ENCODE data around the gene NRXN3. TPM values are rescaled to one million over a fixed set of nuclear protein-coding genes. Genes with fewer than 3 reads are reported as not detected.

NRXN3 gene
- total and polyA plus RNA-seq, 4 donors, result 1.4 to 8.3 (median 4.4) TPM

GRCh38 chr14:78310272-78310671 lies 140.1 kb downstream of the NRXN3 start:
- no peaks in the 10 kb centered on the region for H3K9me3 ChIP-seq (ENCODE audit: control insufficient read depth in 4 of 4, insufficient read depth in 3 of 4, low read length in 3 of 4)
- no peak for TF ChIP-seq CTCF (IDR thresholded peaks at IDR 0.05; ENCODE audit: control extremely low read depth, extremely low read depth)
- 91 to 96% methylated on average over 3 of the region's 3 CpGs for WGBS, 2 donors
- DNase-seq (no peak), ATAC-seq (ENCODE audit: insufficient read depth, low FRiP score) (no peak)
- H3K4me1 ChIP-seq (ENCODE audit: control insufficient read depth in 5 of 5, insufficient read depth in 5 of 5, low read length in 5 of 5), result peaks cover 0 to 20% (median 0%) of the 10 kb centered on the region in 5 donors
- no peak overlapping the region for H3K27ac ChIP-seq (ENCODE audit: low read depth in 1 of 2, low read length in 1 of 2)
- peaks cover 0 to 3% (median 0%) of the 10 kb centered on the region in 3 donors for H3K27me3 ChIP-seq (ENCODE audit: control insufficient read depth in 3 of 3, insufficient read depth in 3 of 3, low read length in 2 of 3)
- H3K9ac ChIP-seq (ENCODE audit: insufficient read depth in 1 of 2, low read length in 2 of 2), result no peak overlapping the region
- H3K36me3 ChIP-seq (ENCODE audit: control insufficient read depth in 4 of 4, insufficient read depth in 4 of 4, low read length in 4 of 4), result no peaks in the 10 kb centered on the region
- H3K4me3 ChIP-seq, result no peak overlapping the region

- Histone ChIP-seq H3K9me3 (ENCODE audit: control insufficient read depth in 4 of 4, insufficient read depth in 3 of 4, low read length in 3 of 4) (no peaks in the 10 kb centered on the region), H3K27me3 (ENCODE audit: control insufficient read depth in 3 of 3, insufficient read depth in 3 of 3, low read length in 2 of 3) (peaks cover 0 to 3% (median 0%) of the 10 kb centered on the region in 3 donors), H3K4me1 (ENCODE audit: control insufficient read depth in 5 of 5, insufficient read depth in 5 of 5, low read length in 5 of 5) (peaks cover 0 to 10% (median 0%) of the 10 kb centered on the region in 5 donors), H3K36me3 (ENCODE audit: control insufficient read depth in 4 of 4, insufficient read depth in 4 of 4, low read length in 4 of 4) (no peaks in the 10 kb centered on the region), H3K9ac (ENCODE audit: insufficient read depth in 1 of 2, low read length in 2 of 2) (no peak overlapping the region), H3K27ac (ENCODE audit: low read depth in 1 of 2, low read length in 1 of 2) (no peak overlapping the region), H3K4me3 (no peak overlapping the region)
- WGBS, 2 donors, result 87 to 88% methylated on average over 3 of the region's 3 CpGs
- TF ChIP-seq CTCF (IDR thresholded peaks at IDR 0.05; ENCODE audit: control extremely low read depth, extremely low read depth), result no peak
- ATAC-seq (ENCODE audit: insufficient read depth, low FRiP score), result no peak
- no peak for DNase-seq
Measured at GRCh38 chr14:78313499-78313898, 143.3 kb downstream of the NRXN3 start.

GRCh38 chr14:78314484-78314883 lies 144.3 kb downstream of the NRXN3 start:
- 84 to 88% methylated on average over 4 of the region's 4 CpGs for WGBS, 2 donors
- H3K4me3 ChIP-seq, result no peak overlapping the region
- no peak for TF ChIP-seq CTCF (IDR thresholded peaks at IDR 0.05; ENCODE audit: control extremely low read depth, extremely low read depth)
- no peak overlapping the region for H3K27ac ChIP-seq (ENCODE audit: low read depth in 1 of 2, low read length in 1 of 2)
- no peaks in the 10 kb centered on the region for H3K36me3 ChIP-seq (ENCODE audit: control insufficient read depth in 4 of 4, insufficient read depth in 4 of 4, low read length in 4 of 4)
- H3K9me3 ChIP-seq (ENCODE audit: control insufficient read depth in 4 of 4, insufficient read depth in 3 of 4, low read length in 3 of 4), result no peaks in the 10 kb centered on the region
- no peak overlapping the region for H3K9ac ChIP-seq (ENCODE audit: insufficient read depth in 1 of 2, low read length in 2 of 2)
- no peak for DNase-seq
- peaks cover 0 to 3% (median 0%) of the 10 kb centered on the region in 3 donors for H3K27me3 ChIP-seq (ENCODE audit: control insufficient read depth in 3 of 3, insufficient read depth in 3 of 3, low read length in 2 of 3)
- H3K4me1 ChIP-seq (ENCODE audit: control insufficient read depth in 5 of 5, insufficient read depth in 5 of 5, low read length in 5 of 5), result peaks cover 0 to 10% (median 0%) of the 10 kb centered on the region in 5 donors
- no peak for ATAC-seq (ENCODE audit: insufficient read depth, low FRiP score)

GRCh38 chr14:78316052-78316451 lies 145.9 kb downstream of the NRXN3 start:
- 77 to 79% methylated on average over 1 of the region's 1 CpG for WGBS, 2 donors
- peaks cover 0 to 10% (median 0%) of the 10 kb centered on the region in 5 donors for H3K4me1 ChIP-seq (ENCODE audit: control insufficient read depth in 5 of 5, insufficient read depth in 5 of 5, low read length in 5 of 5)
- ATAC-seq (ENCODE audit: insufficient read depth, low FRiP score) (no peak), DNase-seq (no peak)
- H3K27me3 ChIP-seq (ENCODE audit: control insufficient read depth in 3 of 3, insufficient read depth in 3 of 3, low read length in 2 of 3), result no peaks in the 10 kb centered on the region
- H3K36me3 ChIP-seq (ENCODE audit: control insufficient read depth in 4 of 4, insufficient read depth in 4 of 4, low read length in 4 of 4), result no peaks in the 10 kb centered on the region
- no peak overlapping the region for H3K27ac ChIP-seq (ENCODE audit: low read depth in 1 of 2, low read length in 1 of 2)
- H3K9ac ChIP-seq (ENCODE audit: insufficient read depth in 1 of 2, low read length in 2 of 2), result no peak overlapping the region
- H3K4me3 ChIP-seq, result no peak overlapping the region
- H3K9me3 ChIP-seq (ENCODE audit: control insufficient read depth in 4 of 4, insufficient read depth in 3 of 4, low read length in 3 of 4), result no peaks in the 10 kb centered on the region
- no peak for TF ChIP-seq CTCF (IDR thresholded peaks at IDR 0.05; ENCODE audit: control extremely low read depth, extremely low read depth)

All from lung (tissue), 12 donors.